AG04449 (cell line): ENCODE results near the gene MPP1.

ENCODE experiments used
- CTCF ChIA-PET: fragments of 350-600 bp; formaldehyde crosslinking; extraction: SDS; loops from one replicate; lab custom pipeline; 2021; ENCODE audit warnings: antibody characterized with exemption; lab: Yijun Ruan, JAX
- POLR2A ChIA-PET: fragments of 400-600, 350-600 bp; formaldehyde crosslinking; extraction: SDS; loops from one replicate; lab custom pipeline; 2020; ENCODE audit warnings: antibody characterized with exemption, inconsistent platforms; lab: Yijun Ruan, JAX
- DNase-seq: peaks from one replicate; pipeline ENCODE4 v3.0.0-alpha.2; 2010; ENCODE audit warnings: low read depth, low spot score
- H3K4me3 ChIP-seq: 2 replicates; pipeline ENCODE4 v1.5.1; 2011; ENCODE audit warnings: low read depth, mild to moderate bottlenecking, control low read depth, low read length
- TF ChIP-seq, protein P1 (sequence below): IDR thresholded peaks from one replicate; pipeline ENCODE4 v1.5.1; 2011; ENCODE audit warnings: mild to moderate bottlenecking, moderate library complexity, low read length, control low read depth, inconsistent platforms; ENCODE audit not compliant: insufficient read depth; ENCODE audit errors: missing control alignments

Gene MPP1

DNA sequence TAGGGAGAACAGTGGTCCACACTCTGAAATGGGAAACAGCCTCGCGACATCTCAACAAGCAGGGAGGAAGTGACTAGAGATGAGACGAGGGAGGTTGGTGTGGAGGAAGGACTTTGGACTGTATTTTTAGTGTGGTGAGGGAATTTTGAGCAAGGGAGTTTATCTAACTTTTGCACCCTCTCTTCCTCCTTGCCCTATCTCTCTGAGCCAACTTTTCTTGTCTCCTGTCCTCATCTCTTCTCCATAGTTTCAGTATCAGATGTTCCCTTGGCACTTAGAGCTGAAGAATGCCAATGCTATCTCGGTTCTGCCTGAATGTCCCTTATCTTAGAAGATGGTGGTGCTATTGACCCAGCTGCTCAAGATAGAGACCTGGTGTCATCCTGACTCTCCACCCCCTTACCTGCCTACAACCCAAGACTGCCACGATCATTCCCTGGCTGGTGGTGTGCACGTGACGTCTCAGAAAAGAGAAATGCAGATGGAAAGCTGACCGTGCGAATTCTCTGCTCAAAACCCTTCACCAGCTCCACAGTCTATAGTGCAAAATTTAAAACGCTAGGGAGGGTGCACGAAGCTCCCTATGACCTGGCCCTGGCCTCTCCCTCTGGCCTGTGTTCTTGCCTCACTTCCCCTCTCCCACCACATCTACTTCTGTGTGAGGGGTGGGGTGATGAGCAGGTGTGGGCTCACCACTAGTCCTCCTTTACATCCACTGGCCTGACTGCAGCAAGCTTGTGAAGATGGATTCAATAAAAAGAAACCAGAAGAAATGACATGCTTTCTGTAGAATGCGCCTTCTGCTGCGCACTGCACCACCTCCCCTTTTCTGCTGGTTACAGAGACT lies 20.9 kb downstream of the MPP1 start:
- DNase-seq = no peak
- POLR2A ChIA-PET = no interaction called here
- H3K4me3 ChIP-seq = no peak overlapping the region
- CTCF ChIA-PET = no interaction called here
- TF ChIP-seq, protein P1, sequence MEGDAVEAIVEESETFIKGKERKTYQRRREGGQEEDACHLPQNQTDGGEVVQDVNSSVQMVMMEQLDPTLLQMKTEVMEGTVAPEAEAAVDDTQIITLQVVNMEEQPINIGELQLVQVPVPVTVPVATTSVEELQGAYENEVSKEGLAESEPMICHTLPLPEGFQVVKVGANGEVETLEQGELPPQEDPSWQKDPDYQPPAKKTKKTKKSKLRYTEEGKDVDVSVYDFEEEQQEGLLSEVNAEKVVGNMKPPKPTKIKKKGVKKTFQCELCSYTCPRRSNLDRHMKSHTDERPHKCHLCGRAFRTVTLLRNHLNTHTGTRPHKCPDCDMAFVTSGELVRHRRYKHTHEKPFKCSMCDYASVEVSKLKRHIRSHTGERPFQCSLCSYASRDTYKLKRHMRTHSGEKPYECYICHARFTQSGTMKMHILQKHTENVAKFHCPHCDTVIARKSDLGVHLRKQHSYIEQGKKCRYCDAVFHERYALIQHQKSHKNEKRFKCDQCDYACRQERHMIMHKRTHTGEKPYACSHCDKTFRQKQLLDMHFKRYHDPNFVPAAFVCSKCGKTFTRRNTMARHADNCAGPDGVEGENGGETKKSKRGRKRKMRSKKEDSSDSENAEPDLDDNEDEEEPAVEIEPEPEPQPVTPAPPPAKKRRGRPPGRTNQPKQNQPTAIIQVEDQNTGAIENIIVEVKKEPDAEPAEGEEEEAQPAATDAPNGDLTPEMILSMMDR = no peak

DNA sequence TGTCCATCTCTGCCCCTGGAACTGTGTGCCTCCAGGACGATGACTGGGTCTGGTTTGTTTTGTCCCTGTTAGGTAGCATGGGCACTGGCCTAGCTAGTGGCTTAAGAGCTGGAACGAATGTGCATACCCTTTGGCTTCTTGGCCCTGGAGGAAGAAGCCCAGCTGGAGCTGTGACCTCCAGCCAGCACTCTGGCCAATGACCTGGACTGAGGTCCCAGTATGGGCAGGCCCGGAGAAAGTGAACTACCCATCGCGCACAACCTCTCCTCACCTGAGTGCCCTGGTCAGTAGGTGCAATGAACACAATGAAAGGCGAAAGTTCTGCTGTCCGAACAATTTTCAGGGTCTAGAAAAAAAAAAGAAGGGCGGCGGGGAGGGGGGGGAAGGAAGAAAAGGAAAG lies 24.3 kb downstream of the MPP1 start:
- DNase-seq = no peak
- TF ChIP-seq, protein P1 = no peak
- CTCF ChIA-PET = no interaction called here
- no peak overlapping the region for H3K4me3 ChIP-seq
- POLR2A ChIA-PET = interaction anchor here (0.6 kb wide), 1 partner anchor 663 kb away, joined by 3 read pairs; no protein-coding TSS in a partner anchor

DNA sequence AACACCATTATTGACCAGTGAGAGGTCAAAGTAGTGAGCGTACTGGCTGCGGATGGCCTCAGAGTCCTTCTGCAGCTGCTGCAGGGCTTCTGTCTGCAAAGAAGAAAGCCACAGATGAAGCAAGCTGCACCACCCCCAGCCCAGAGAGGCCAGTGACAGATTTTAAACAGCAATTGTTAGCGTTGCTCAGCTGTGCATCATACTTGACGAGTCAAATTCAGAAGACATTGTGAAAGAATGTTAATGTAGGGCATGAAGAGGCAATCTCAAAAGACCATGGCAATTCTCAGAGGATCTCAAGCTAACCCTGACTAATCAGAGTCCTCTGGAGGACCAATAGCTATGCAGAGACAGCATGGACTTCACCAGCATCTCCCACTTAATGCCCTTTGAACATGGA lies 26.0 kb downstream of the MPP1 start:
- TF ChIP-seq, protein P1 = no peak
- CTCF ChIA-PET = no interaction called here
- H3K4me3 ChIP-seq = no peak overlapping the region
- POLR2A ChIA-PET = interaction anchor here (0.7 kb wide), 1 partner anchor 50 kb away, joined by 3 read pairs; no protein-coding TSS in a partner anchor
- DNase-seq = no peak

DNA sequence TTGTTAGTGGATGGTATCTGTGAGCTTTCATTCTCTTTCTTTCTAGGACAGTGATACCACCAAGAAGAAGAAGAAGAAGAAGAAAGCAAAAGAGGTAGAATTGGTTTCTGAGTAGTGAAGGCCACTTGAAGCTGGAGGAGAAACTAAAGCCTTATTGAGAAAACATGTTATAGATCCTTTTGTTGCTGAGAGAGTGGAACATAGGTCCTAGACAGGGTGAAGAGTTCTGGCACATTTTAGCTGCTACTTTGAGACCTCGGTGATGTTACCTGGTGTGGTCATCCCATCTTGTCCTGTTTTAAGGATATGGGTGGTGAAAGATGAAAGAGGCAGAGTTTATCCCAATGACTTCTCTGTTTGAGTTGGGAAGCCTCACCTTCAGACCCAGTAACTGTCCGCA lies 28.5 kb downstream of the MPP1 start:
- ChIA-PET CTCF (interaction anchor here (1.0 kb wide), 1 partner anchor 13 kb away, joined by 4 read pairs; no protein-coding TSS in a partner anchor), POLR2A (no interaction called here)
- H3K4me3 ChIP-seq = no peak overlapping the region

DNA sequence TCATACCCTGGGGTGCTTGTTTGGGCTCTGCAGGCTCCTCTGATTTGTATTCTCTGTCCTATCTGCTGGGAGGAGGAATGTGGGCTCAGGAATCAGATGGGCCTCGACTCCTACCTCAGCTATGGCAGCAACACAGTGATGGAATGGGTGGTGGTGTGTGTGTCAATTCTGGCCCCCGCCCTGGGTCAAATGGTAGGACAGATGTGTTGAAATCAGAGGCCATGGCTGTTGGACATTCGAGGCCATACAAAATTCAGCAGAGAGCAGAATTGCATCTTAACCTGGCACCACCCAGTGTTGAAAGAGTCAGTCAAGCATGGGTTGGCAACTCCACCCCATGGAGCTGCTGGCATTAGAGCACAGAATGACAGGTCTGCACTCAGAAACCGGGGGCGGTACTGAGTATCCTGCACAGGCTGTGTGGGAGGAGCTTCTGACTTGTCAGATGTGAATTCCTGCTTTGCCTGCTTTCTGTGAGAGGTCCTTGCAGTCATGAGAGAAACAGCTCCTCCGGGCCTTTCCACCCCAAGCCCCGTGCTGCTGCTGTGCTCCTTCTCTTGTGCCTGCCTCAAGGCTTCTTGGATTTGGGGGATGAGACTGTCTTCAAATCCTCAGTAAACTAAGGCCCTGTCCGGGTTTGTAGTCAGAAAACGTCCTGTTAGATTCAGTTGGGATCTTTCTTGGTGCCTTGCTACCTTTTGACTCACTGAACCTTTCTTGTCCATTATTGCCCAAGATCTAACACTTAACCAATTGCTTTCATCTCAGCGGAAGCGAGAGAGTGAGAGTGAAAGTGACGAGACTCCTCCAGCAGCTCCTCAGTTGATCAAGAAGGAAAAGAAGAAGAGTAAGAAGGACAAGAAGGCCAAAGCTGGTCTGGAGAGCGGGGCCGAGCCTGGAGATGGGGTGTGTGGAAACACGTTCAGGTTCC lies 29.6 kb downstream of the MPP1 start:
- TF ChIP-seq, protein P1 = no peak
- no peak for DNase-seq
- CTCF ChIA-PET = interaction anchor here (1.0 kb wide), 1 partner anchor 12 kb away, joined by 4 read pairs; no protein-coding TSS in a partner anchor
- H3K4me3 ChIP-seq = no peak overlapping the region
- POLR2A ChIA-PET = no interaction called here

More for the DNA sequence above, 28.5 kb downstream of the MPP1 start:
- no peak for DNase-seq
- TF ChIP-seq, protein P1 = no peak
